Gastrocnemius medialis (tissue), 4 donors: ENCODE measurements around the gene PDE7B. TPM values are rescaled to one million over a fixed set of nuclear protein-coding genes. Genes with fewer than 3 reads are reported as not detected.

Experiments used
- ATAC-seq, 2 donors: fragments of 150-250 bp; one replicate each; pipeline ENCODE4 v1.9.1; 2016
- DNase-seq, 2 donors: peaks; one replicate each; pipeline ENCODE4 v3.0.0-alpha.2; 2019
- H3K27ac ChIP-seq, 4 donors: fragments of 200-600 bp; sonication (generic); 1 replicate in 1 of 4; 2 replicates in 3 of 4; pipeline ENCODE4 v1.5.1; 2016 to 2018; ENCODE audit warnings: mild to moderate bottlenecking in 2 of 4, moderate library complexity in 1 of 4
- H3K27me3 ChIP-seq, 3 donors: fragments of 200-600 bp; sonication (generic) in 2 of 3; 1 replicate in 1 of 3; 2 replicates in 2 of 3; pipeline versions ENCODE4 v1.5.1 to v1.6.0; 2016 to 2019; ENCODE audit warnings: mild to moderate bottlenecking in 1 of 3, moderate library complexity in 1 of 3
- H3K36me3 ChIP-seq, 2 donors: fragments of 200-600 bp; sonication (generic) in 1 of 2; one replicate each; pipeline ENCODE4 v1.5.1; 2017 to 2018
- H3K4me1 ChIP-seq, 2 donors: fragments of 200-600 bp; sonication (generic) in 1 of 2; one replicate each; pipeline ENCODE4 v1.5.1; 2016 to 2017; ENCODE audit warnings: mild to moderate bottlenecking in 2 of 2
- H3K4me3 ChIP-seq, 4 donors: fragments of 200-600 bp; sonication (generic) in 3 of 4; 1 replicate in 1 of 4; 2 replicates in 3 of 4; pipeline ENCODE4 v1.5.1; 2016 to 2019; ENCODE audit warnings: mild to moderate bottlenecking in 2 of 4
- H3K9me3 ChIP-seq, 3 donors: fragments of 200-600 bp; sonication (generic) in 2 of 3; 1 replicate in 1 of 3; 2 replicates in 2 of 3; pipeline ENCODE4 v1.5.1; 2016 to 2019
- POLR2A ChIP-seq, 2 donors: fragments of 450-650 bp; IDR thresholded peaks; one replicate each; pipeline ENCODE4 v1.6.1; 2017; ENCODE audit warnings: antibody characterized with exemption in 2 of 2, mild to moderate bottlenecking in 2 of 2, moderate library complexity in 2 of 2
- in situ Hi-C, 4 donors: fragments of 200-750 bp; cut with MboI; loops; one replicate each; pipeline versions ENCODE4 v1.15.0 to v1.8.0; 2017; ENCODE audit warnings: low sequenced_read_pairs in 4 of 4
- intact Hi-C: fragments of 100-400 bp; cut with DNase I; formaldehyde crosslinking; loops from one replicate; pipeline ENCODE4 v1.15.1; 2023; ENCODE audit warnings: low total_unique reads
- total RNA-seq, 4 donors: library from RNA; depleted of rRNA; stranded (reverse); fragments of >200 nt; gene quantifications; one replicate each; pipeline versions ENCODE4 v1.1.0 to v1.2.3, GENCODE V29; 2016
- TF ChIP-seq, protein P1 (sequence below), 5 experiments: fragments of 450-650 bp in 3 of 5; fragments of 200-600 bp in 2 of 5; sonication (generic) in 2 of 5; IDR thresholded peaks in 4 of 5; conservative IDR thresholded peaks in 1 of 5; 1 replicate in 4 of 5; 2 replicates in 1 of 5; pipeline ENCODE4 v1.5.1; 2016 to 2019; ENCODE audit warnings: antibody characterized with exemption in 5 of 5, mild to moderate bottlenecking in 3 of 5, moderate library complexity in 3 of 5

The PDE7B gene
- total RNA-seq, 4 donors from 2014 or later = 2.2 to 3.6 (median 2.7) TPM

DNA sequence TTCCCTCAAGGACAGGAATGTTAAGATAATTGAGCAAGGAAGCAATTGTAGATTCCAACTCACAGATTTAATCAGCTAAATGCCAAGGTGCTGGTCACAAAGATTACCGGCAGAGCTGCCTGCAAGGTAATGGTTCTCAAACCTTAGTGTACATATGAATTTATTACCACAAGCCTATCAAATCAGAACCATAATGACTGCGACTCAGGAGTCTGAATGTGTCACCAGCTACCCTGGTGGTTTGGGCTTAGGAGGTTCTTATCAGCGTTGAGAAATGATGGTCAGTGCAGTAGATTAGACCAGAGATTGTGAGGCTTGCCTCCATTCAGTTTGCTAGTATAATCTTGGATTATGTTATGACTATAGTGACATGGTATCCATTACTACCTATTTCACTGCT, 319.7 kb downstream of the PDE7B start:
- H3K9me3 ChIP-seq = no peaks in the 10 kb centered on the region
- intact Hi-C loops (no loop called here), in situ Hi-C loops (no loop called here)
- H3K27ac ChIP-seq = no peak overlapping the region
- no peak for ATAC-seq
- no peak for DNase-seq
- no peaks in the 10 kb centered on the region for H3K36me3 ChIP-seq
- no peak for TF ChIP-seq POLR2A (IDR thresholded peaks at IDR 0.05)
- TF ChIP-seq, protein P1, sequence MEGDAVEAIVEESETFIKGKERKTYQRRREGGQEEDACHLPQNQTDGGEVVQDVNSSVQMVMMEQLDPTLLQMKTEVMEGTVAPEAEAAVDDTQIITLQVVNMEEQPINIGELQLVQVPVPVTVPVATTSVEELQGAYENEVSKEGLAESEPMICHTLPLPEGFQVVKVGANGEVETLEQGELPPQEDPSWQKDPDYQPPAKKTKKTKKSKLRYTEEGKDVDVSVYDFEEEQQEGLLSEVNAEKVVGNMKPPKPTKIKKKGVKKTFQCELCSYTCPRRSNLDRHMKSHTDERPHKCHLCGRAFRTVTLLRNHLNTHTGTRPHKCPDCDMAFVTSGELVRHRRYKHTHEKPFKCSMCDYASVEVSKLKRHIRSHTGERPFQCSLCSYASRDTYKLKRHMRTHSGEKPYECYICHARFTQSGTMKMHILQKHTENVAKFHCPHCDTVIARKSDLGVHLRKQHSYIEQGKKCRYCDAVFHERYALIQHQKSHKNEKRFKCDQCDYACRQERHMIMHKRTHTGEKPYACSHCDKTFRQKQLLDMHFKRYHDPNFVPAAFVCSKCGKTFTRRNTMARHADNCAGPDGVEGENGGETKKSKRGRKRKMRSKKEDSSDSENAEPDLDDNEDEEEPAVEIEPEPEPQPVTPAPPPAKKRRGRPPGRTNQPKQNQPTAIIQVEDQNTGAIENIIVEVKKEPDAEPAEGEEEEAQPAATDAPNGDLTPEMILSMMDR (IDR thresholded peaks at IDR 0.05 in 4 of 5, conservative IDR thresholded peaks at IDR 0.05 in 1 of 5) = no peak
- H3K4me1 ChIP-seq = peaks cover 5 to 10% of the 10 kb centered on the region in 2 donors
- no peak overlapping the region for H3K4me3 ChIP-seq
- H3K27me3 ChIP-seq = no peaks in the 10 kb centered on the region

DNA sequence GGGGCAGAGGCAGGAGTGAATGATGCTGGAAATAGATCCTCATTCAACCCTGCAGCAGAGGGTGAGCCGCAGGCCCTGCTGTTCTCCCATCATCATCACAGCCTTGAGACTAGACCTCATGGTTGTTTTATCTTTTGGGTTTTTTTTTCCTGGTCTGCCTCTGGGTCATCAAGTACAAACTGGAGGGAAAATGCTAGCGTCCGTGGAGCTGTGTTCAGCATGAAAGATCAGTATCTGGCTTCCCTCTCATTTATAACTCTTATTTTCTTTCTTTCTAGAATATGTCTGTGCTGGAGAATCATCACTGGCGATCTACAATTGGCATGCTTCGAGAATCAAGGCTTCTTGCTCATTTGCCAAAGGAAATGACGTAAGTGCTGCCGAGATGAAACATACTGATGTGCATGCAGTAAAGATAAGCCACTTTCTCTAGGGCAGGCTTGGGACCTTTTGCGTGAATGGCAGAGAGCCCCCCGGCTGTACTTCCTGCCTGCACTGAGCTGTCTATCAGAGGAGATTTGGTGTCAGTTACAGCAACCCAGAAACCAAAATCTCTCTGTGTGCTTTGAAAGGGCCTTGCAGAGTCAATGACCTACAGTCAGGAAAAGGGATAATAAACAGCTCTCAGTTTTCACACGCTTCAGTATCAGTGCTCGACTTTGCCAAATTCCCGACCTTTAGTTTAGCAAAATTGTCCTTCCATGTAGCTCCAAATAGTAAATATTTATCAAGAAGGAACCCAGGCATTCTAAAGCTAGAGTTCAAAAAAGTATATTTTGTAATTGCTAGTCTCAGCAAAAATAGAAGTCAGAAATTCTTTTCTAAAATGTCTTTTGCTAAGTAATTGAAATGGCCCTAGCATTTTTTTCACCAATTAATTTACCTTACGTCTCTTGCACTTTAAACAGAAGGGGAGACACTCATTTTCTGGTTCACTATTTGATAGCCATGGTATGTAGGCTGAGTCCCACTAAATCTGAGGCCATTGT, 322.3 kb downstream of the PDE7B start:
- intact Hi-C loops (no loop called here), in situ Hi-C loops (no loop called here)
- Histone ChIP-seq H3K4me3 (no peak overlapping the region), H3K27me3 (no peaks in the 10 kb centered on the region), H3K4me1 (peaks cover 5 to 10% of the 10 kb centered on the region in 2 donors), H3K36me3 (no peaks in the 10 kb centered on the region), H3K9me3 (no peaks in the 10 kb centered on the region), H3K27ac (peak overlapping the region in 3 of 4 donors; percentile 13 to 56 (median 26))
- DNase-seq (no peak), ATAC-seq (peak in 1 of 2 donors; percentile 27)
- TF ChIP-seq POLR2A (IDR thresholded peaks at IDR 0.05) = no peak
- TF ChIP-seq, protein P1 (IDR thresholded peaks at IDR 0.05 in 4 of 5, conservative IDR thresholded peaks at IDR 0.05 in 1 of 5) = no peak

DNA sequence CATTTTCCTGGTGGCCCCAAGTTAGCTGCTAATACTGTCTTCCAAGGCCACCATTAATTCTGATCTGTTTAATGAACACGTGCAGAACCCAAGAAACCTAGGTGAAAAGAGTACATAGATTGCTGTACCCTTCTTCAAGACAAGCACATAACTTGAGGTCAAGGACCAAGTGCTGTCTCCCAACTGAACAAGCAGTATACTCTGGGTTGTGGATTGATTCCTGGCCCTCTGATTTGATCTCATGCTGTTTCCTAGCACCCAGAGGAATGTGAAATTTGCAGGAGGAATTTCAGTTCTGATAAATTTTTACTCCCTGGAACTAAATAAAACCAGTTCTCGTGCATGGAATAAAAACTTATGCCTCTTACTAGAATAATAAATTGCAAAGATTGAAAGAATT, 323.0 kb downstream of the PDE7B start:
- Histone ChIP-seq H3K4me1 (peaks cover 5 to 10% of the 10 kb centered on the region in 2 donors), H3K27me3 (no peaks in the 10 kb centered on the region), H3K36me3 (no peaks in the 10 kb centered on the region), H3K27ac (peak overlapping the region in 3 of 4 donors; percentile 9 to 29 (median 13)), H3K4me3 (no peak overlapping the region), H3K9me3 (no peaks in the 10 kb centered on the region)
- in situ Hi-C loops = no loop called here
- intact Hi-C loops = no loop called here
- ATAC-seq (no peak), DNase-seq (no peak)
- TF ChIP-seq POLR2A (IDR thresholded peaks at IDR 0.05) = no peak
- TF ChIP-seq, protein P1 (IDR thresholded peaks at IDR 0.05 in 4 of 5, conservative IDR thresholded peaks at IDR 0.05 in 1 of 5) = no peak

DNA sequence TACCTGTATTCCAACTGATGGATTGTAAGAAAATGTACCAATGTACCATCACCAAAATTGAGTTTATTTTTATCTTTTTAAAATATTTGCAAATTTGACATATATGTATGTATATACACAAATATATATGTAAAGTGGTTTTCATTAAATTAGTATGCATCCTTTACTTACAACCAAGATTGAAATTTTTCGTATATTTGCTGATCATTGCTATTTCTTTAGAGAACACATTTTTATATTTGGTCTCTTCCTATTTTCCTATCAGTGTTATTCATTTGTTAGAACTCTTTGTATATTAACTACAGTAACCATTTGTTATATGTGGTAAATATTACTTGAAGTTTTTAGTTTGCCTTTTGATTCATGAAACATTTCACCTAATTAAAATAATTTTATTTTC, 324.4 kb downstream of the PDE7B start:
- no peak for TF ChIP-seq POLR2A (IDR thresholded peaks at IDR 0.05)
- TF ChIP-seq, protein P1 (IDR thresholded peaks at IDR 0.05 in 4 of 5, conservative IDR thresholded peaks at IDR 0.05 in 1 of 5) = no peak
- in situ Hi-C loops = no loop called here

More for the DNA sequence above, 324.4 kb downstream of the PDE7B start:
- no peak for ATAC-seq
- Histone ChIP-seq H3K27ac (no peak overlapping the region), H3K9me3 (no peaks in the 10 kb centered on the region), H3K4me1 (peaks cover 5 to 13% of the 10 kb centered on the region in 2 donors), H3K36me3 (no peaks in the 10 kb centered on the region), H3K27me3 (no peaks in the 10 kb centered on the region), H3K4me3 (no peak overlapping the region)
- no peak for DNase-seq
- intact Hi-C loops = no loop called here
